Natural killer cell treated with Interleukin-12 subunit alpha and Interleukin-12 subunit beta and Interleukin-15 and Interleukin-18, amount 100 ng/mL, for 72 hours (primary cell): Measurements from ENCODE around the gene PALD1. TPM values are rescaled to one million over a fixed set of nuclear protein-coding genes. Genes with fewer than 3 reads are reported as not detected.

ENCODE experiments used
- ATAC-seq, 2 donors: fragments of 150-1000 bp; cut with Tn5 transposase in 1 of 2; sonication (Bioruptor Pico), chemical (Tn5 transposase) in 1 of 2; 2 replicates each; pipeline ENCODE4 v1.10.0; 2021
- DNase-seq: peaks from one replicate; pipeline ENCODE4 v3.0.0; 2022; ENCODE audit warnings: low spot score
- H3K27ac Mint-ChIP-seq, 2 donors: 1 replicate in 1 of 2; 2 replicates in 1 of 2; pipeline ENCODE4 v1.8.0; 2022; ENCODE audit warnings: mixed read lengths in 2 of 2, mild to moderate bottlenecking in 1 of 2, moderate library complexity in 1 of 2
- H3K27me3 Mint-ChIP-seq, 2 donors: 1 replicate in 1 of 2; 2 replicates in 1 of 2; pipeline ENCODE4 v1.8.0; 2022; ENCODE audit warnings: mixed read lengths in 2 of 2
- H3K36me3 Mint-ChIP-seq: one replicate; pipeline ENCODE4 v1.8.0; 2022; ENCODE audit warnings: mixed read lengths
- H3K4me1 Mint-ChIP-seq, 2 donors: 1 replicate in 1 of 2; 2 replicates in 1 of 2; pipeline ENCODE4 v1.8.0; 2022; ENCODE audit warnings: low read depth in 2 of 2, mixed read lengths in 2 of 2, mild to moderate bottlenecking in 1 of 2
- H3K4me3 Mint-ChIP-seq: one replicate; pipeline ENCODE4 v1.8.0; 2022; ENCODE audit warnings: mixed read lengths
- H3K9me3 Mint-ChIP-seq: 2 replicates; pipeline ENCODE4 v1.8.0; 2022; ENCODE audit warnings: mixed read lengths
- total RNA-seq, 2 donors: library from RNA; stranded (reverse); gene quantifications; one replicate each; pipeline ENCODE4 v1.2.3, GENCODE V29; 2022

Gene PALD1
- total RNA-seq, 2 donors from 2014 or later = 0.33 to 1.4 TPM

- Mint-ChIP-seq H3K4me3 (no peak overlapping the region), H3K9me3 (no peaks in the 10 kb centered on the region), H3K27me3 (peaks cover 15 to 19% of the 10 kb centered on the region in 2 donors), H3K27ac (no peak overlapping the region), H3K4me1 (peaks cover 0 to 3% of the 10 kb centered on the region in 2 donors), H3K36me3 (no peaks in the 10 kb centered on the region)
- DNase-seq = no peak
- ATAC-seq = peak in 1 of 2 donors; percentile 32
Observed at GRCh38 chr10:70462349-70462984, 16.1 kb upstream of the PALD1 start.

GRCh38 chr10:70465278-70465677, 13.3 kb upstream of the PALD1 start:
- no peak overlapping the region for H3K4me3 Mint-ChIP-seq
- H3K36me3 Mint-ChIP-seq = no peaks in the 10 kb centered on the region
- peaks cover 10 to 12% of the 10 kb centered on the region in 2 donors for H3K27me3 Mint-ChIP-seq
- no peaks in the 10 kb centered on the region for H3K9me3 Mint-ChIP-seq
- H3K4me1 Mint-ChIP-seq = peaks cover 0 to 3% of the 10 kb centered on the region in 2 donors
- no peak overlapping the region for H3K27ac Mint-ChIP-seq
- no peak for DNase-seq
- ATAC-seq = no peak

- no peaks in the 10 kb centered on the region for H3K9me3 Mint-ChIP-seq
- no peak overlapping the region for H3K4me3 Mint-ChIP-seq
Observed at GRCh38 chr10:70465832-70466231, 12.7 kb upstream of the PALD1 start.

GRCh38 chr10:70466951-70467350, 11.6 kb upstream of the PALD1 start:
- DNase-seq (no peak), ATAC-seq (peak in 1 of 2 donors; percentile 3)
- Mint-ChIP-seq H3K27ac (no peak overlapping the region), H3K27me3 (peaks cover 2 to 7% of the 10 kb centered on the region in 2 donors), H3K4me3 (no peak overlapping the region), H3K9me3 (no peaks in the 10 kb centered on the region), H3K36me3 (no peaks in the 10 kb centered on the region), H3K4me1 (no peaks in the 10 kb centered on the region)

More at GRCh38 chr10:70465832-70466231, 12.7 kb upstream of the PALD1 start:
- ATAC-seq (no peak), DNase-seq (no peak)
- Mint-ChIP-seq H3K27ac (no peak overlapping the region), H3K36me3 (no peaks in the 10 kb centered on the region), H3K27me3 (peaks cover 6 to 7% of the 10 kb centered on the region in 2 donors), H3K4me1 (peaks cover 0 to 3% of the 10 kb centered on the region in 2 donors)

- no peak overlapping the region for H3K27ac Mint-ChIP-seq
- H3K4me3 Mint-ChIP-seq = no peak overlapping the region
- DNase-seq (no peak), ATAC-seq (no peak)
- H3K36me3 Mint-ChIP-seq = no peaks in the 10 kb centered on the region
- peaks cover 0 to 17% of the 10 kb centered on the region in 2 donors for H3K27me3 Mint-ChIP-seq
- no peaks in the 10 kb centered on the region for H3K9me3 Mint-ChIP-seq
- peaks cover 5 to 11% of the 10 kb centered on the region in 2 donors for H3K4me1 Mint-ChIP-seq
Observed at GRCh38 chr10:70472799-70473454, 5.6 kb upstream of the PALD1 start.

GRCh38 chr10:70474780-70475179, 3.8 kb upstream of the PALD1 start:
- DNase-seq = no peak
- Mint-ChIP-seq H3K36me3 (no peaks in the 10 kb centered on the region), H3K27ac (no peak overlapping the region), H3K4me3 (no peak overlapping the region), H3K9me3 (no peaks in the 10 kb centered on the region), H3K27me3 (peaks cover 0 to 17% of the 10 kb centered on the region in 2 donors), H3K4me1 (peaks cover 9 to 11% of the 10 kb centered on the region in 2 donors)
- no peak for ATAC-seq

GRCh38 chr10:70475661-70476060, 2.9 kb upstream of the PALD1 start:
- Mint-ChIP-seq H3K27me3 (peaks cover 7 to 17% of the 10 kb centered on the region in 2 donors), H3K36me3 (no peaks in the 10 kb centered on the region), H3K4me3 (no peak overlapping the region), H3K9me3 (no peaks in the 10 kb centered on the region), H3K27ac (no peak overlapping the region), H3K4me1 (peaks cover 11 to 18% of the 10 kb centered on the region in 2 donors)
- ATAC-seq (no peak), DNase-seq (no peak)

GRCh38 chr10:70476249-70477035, 2.1 kb upstream of the PALD1 start:
- Mint-ChIP-seq H3K36me3 (no peaks in the 10 kb centered on the region), H3K4me1 (peaks cover 11 to 20% of the 10 kb centered on the region in 2 donors), H3K27me3 (peaks cover 12 to 13% of the 10 kb centered on the region in 2 donors), H3K9me3 (no peaks in the 10 kb centered on the region), H3K27ac (no peak overlapping the region), H3K4me3 (peak overlapping the region; percentile 64)
- DNase-seq = no peak
- ATAC-seq = no peak

GRCh38 chr10:70477661-70478162, 855 bp upstream of the PALD1 start:
- H3K4me3 Mint-ChIP-seq = peak overlapping the region; percentile 64
- peaks cover 11 to 20% of the 10 kb centered on the region in 2 donors for H3K4me1 Mint-ChIP-seq
- peaks cover 10 to 15% of the 10 kb centered on the region in 2 donors for H3K27me3 Mint-ChIP-seq

GRCh38 chr10:70479165-70479581, 606 bp downstream of the PALD1 start:
- Mint-ChIP-seq H3K9me3 (no peaks in the 10 kb centered on the region), H3K27me3 (peaks cover 10 to 15% of the 10 kb centered on the region in 2 donors), H3K4me3 (peak overlapping the region; percentile 25), H3K27ac (no peak overlapping the region), H3K4me1 (peaks cover 11 to 20% of the 10 kb centered on the region in 2 donors), H3K36me3 (no peaks in the 10 kb centered on the region)
- DNase-seq = no peak
- no peak for ATAC-seq

More at GRCh38 chr10:70477661-70478162, 855 bp upstream of the PALD1 start:
- Mint-ChIP-seq H3K9me3 (no peaks in the 10 kb centered on the region), H3K36me3 (no peaks in the 10 kb centered on the region), H3K27ac (no peak overlapping the region)
- DNase-seq = no peak
- ATAC-seq = peak; percentile 58 to 63

GRCh38 chr10:70479626-70480238, 1.2 kb downstream of the PALD1 start:
- H3K4me3 Mint-ChIP-seq = peak overlapping the region; percentile 64
- peak overlapping the region in 1 of 2 donors; percentile 33 for H3K27ac Mint-ChIP-seq
- ATAC-seq = no peak
- H3K9me3 Mint-ChIP-seq = no peaks in the 10 kb centered on the region
- H3K36me3 Mint-ChIP-seq = no peaks in the 10 kb centered on the region
- no peak for DNase-seq
- H3K4me1 Mint-ChIP-seq = peaks cover 11 to 20% of the 10 kb centered on the region in 2 donors
- peaks cover 5 to 15% of the 10 kb centered on the region in 2 donors for H3K27me3 Mint-ChIP-seq

- peaks cover 11 to 20% of the 10 kb centered on the region in 2 donors for H3K4me1 Mint-ChIP-seq
- H3K27me3 Mint-ChIP-seq = peaks cover 0 to 15% of the 10 kb centered on the region in 2 donors
Observed at GRCh38 chr10:70480239-70480861, 1.8 kb downstream of the PALD1 start.

GRCh38 chr10:70481105-70481504, 2.5 kb downstream of the PALD1 start:
- Mint-ChIP-seq H3K27me3 (peaks cover 0 to 15% of the 10 kb centered on the region in 2 donors), H3K27ac (no peak overlapping the region), H3K9me3 (no peaks in the 10 kb centered on the region), H3K36me3 (no peaks in the 10 kb centered on the region), H3K4me3 (no peak overlapping the region), H3K4me1 (peaks cover 11 to 20% of the 10 kb centered on the region in 2 donors)
- no peak for ATAC-seq
- no peak for DNase-seq

More at GRCh38 chr10:70480239-70480861, 1.8 kb downstream of the PALD1 start:
- no peak for DNase-seq
- Mint-ChIP-seq H3K27ac (peak overlapping the region in 1 of 2 donors; percentile 33), H3K36me3 (no peaks in the 10 kb centered on the region), H3K4me3 (peak overlapping the region; percentile 64), H3K9me3 (no peaks in the 10 kb centered on the region)
- no peak for ATAC-seq
